ENCODE data around the gene HELLS. TPM values are rescaled to one million over a fixed set of nuclear protein-coding genes. Genes with fewer than 3 reads are reported as not detected.
A peak's percentile ranks its signal among the peaks of the same experiment; 100 is the strongest.
"Not testable (repeated sequence)": the region's sequence is repeated elsewhere in the genome, so short reads cannot be mapped to it uniquely, and the experiment has no call there.

The HELLS gene
- total RNA-seq = 247 and 274 TPM in 2 replicates

DNA sequence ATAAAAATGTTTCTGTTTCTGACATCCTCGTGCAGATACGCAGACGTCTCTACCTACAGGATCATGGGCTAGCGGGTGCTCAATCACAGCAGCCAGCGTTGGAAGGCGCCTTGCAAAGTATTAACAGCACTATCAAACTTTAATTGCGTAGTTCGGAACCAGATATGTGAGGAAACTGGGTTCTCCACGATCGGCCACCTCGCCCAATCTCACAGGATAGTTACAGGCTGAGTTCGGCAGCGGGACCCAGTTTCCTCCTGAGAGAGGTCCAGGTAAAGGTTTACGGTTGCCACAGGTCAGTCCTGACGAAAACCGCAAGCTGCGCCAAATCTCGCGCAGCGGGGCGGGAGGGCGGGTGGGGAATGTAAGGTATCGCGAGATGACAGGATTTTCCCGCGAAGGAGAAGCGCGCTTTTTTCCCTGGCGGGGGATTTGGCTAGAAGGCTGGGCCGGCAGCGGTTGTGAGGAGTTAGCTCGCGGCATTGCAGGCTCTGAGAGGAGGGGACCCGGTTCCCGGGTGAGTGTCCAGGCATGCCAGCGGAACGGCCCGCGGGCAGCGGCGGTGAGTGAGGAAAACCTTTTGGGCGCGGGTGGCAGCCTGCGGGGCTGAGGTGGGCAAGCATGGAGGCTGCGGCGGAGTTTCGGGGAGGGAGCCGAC is at the start of gene HELLS:
Gene HELLS (plus strand): TSS at position 398 of the 658 bp plus-strand sequence. CDS start 134 bp downstream, at position 532.
- Mint-ChIP-seq H3K4me1 (peaks cover 24% of the 10 kb centered on the region), H3K9me3 (no peaks in the 10 kb centered on the region), H3K36me3 (ENCODE audit: low read depth) (peaks cover 23% of the 10 kb centered on the region), H3K27me3 (peaks cover 18% of the 10 kb centered on the region), H3K27ac (peak within 1 kb of the TSS; percentile 97), H3K4me3 (peak within 1 kb of the TSS; percentile 98)
- DNase-seq = peak; percentile 93
- intact Hi-C loops (cut with micrococcal nuclease) = loop anchor here (1.0 to 10.0 kb wide), 6 partner anchors 47 to 841 kb away; partner anchors contain the start of genes FRA10AC1, NOC3L and SLC35G1

DNA sequence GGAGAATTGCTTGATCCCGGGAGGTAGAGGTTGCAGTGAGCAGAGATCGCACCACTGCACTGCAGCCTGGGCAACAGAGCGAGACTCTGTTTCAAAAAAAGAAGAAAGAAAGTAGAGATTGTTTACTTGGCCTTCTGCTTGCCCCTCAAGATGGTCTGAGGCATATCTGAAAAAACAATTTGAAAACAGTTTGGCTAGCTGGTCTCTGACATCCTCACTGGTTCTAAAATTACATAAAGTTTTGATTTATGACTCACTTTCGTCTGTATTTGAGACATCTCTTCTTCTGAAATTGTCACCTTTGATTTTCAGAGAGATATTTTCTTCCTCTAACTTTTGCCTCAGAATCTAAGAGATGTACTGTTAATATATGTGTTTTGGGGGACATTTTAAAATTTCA is 49.6 kb upstream of the HELLS start:
- Mint-ChIP-seq H3K27me3 (peaks cover 4% of the 10 kb centered on the region), H3K27ac (no peak overlapping the region), H3K36me3 (ENCODE audit: low read depth) (no peaks in the 10 kb centered on the region), H3K4me3 (no peak overlapping the region), H3K4me1 (no peaks in the 10 kb centered on the region), H3K9me3 (no peaks in the 10 kb centered on the region)
- DNase-seq = no peak
- intact Hi-C loops (cut with micrococcal nuclease) = no loop called here

DNA sequence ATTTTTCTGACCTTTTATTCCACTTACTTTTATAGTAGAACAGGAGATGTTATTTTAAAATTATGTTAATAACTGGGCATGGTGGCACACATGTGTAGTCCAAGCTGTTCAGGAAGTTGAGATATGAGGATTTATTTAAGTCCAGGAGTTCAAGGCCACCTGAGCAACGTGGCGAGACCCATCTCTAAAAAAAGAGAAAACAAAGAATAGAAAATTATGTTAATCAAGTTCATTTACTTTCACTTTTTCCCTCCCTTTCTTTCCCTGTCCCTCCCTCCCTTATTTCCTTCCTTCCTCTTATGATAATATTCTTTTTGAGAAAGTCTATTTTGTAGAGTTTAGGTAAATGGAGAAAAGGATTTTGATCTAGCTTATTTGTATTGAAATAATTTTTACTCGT is 48.9 kb upstream of the HELLS start:
- H3K9me3 Mint-ChIP-seq = no peaks in the 10 kb centered on the region
- H3K4me1 Mint-ChIP-seq = no peaks in the 10 kb centered on the region
- no peak overlapping the region for H3K27ac Mint-ChIP-seq
- H3K36me3 Mint-ChIP-seq (ENCODE audit: low read depth) = no peaks in the 10 kb centered on the region
- no peak for DNase-seq
- intact Hi-C loops (cut with micrococcal nuclease) = no loop called here
- peaks cover 3% of the 10 kb centered on the region for H3K27me3 Mint-ChIP-seq
- no peak overlapping the region for H3K4me3 Mint-ChIP-seq

DNA sequence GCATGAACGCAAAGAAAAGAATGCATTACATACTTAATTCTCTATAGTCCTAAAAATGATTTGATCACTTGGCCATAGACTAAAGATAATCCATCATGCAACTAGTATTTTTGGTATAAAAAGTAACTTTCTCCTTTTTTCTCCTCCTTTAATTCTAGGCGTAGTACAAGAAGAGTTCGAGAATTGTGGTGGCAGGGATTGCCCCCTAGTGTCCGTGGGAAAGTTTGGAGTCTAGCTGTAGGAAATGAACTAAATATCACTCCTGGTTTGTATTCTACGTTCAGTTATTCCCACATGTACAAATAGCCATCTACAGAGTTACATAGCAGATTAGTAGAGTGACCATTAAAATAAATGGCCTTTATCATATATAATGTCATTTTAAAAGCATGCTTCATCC is 45.5 kb upstream of the HELLS start:
- no peak overlapping the region for H3K4me3 Mint-ChIP-seq
- no peaks in the 10 kb centered on the region for H3K9me3 Mint-ChIP-seq
- H3K4me1 Mint-ChIP-seq = no peaks in the 10 kb centered on the region
- H3K27ac Mint-ChIP-seq = no peak overlapping the region
- no peaks in the 10 kb centered on the region for H3K36me3 Mint-ChIP-seq (ENCODE audit: low read depth)
- H3K27me3 Mint-ChIP-seq = no peaks in the 10 kb centered on the region
- intact Hi-C loops (cut with micrococcal nuclease) = no loop called here
- DNase-seq = no peak

DNA sequence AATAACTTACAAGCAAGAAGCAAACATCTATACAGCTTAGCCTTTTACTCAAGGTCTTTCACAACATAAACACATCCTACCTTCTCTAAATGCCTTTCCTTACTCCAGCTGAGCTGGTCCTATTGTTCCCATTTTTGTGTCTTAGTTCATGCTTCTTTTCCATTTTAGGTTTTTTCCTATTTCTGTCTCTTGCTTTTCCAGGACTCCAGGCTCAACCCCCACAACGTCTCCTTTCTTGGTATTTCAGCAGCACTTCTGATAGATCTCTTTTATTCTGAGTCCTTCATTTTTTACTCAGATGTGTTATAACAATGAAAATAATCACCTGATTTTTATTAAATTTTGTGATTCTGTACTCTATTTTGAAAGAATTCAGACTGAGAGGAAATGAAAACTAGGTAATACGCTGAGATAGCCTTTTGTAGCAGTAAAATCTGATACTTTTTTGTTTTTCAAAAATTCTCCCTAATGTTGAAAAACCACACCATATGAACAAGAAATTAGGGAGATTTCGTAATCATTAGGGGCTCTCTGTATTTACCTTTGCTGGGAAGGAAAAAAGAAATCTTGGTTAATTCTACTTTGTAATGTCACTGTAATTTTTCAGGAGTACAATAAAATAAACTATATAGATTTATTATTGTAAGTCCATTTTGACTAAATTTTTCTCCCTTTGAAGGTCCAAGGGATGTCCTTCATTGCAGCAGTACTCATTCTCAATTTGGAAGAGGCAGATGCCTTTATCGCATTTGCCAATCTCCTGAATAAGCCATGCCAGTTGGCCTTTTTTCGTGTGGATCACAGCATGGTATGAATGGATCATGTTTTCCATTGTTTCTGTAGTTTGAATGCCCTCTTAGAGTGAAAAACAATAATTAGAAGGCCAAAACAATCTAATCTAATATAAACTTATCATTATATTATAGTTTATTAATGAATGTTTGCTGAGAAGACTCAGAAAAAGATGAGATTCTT is 24.0 kb upstream of the HELLS start:
- H3K27ac Mint-ChIP-seq = no peak overlapping the region
- intact Hi-C loops (cut with micrococcal nuclease) = no loop called here

DNA sequence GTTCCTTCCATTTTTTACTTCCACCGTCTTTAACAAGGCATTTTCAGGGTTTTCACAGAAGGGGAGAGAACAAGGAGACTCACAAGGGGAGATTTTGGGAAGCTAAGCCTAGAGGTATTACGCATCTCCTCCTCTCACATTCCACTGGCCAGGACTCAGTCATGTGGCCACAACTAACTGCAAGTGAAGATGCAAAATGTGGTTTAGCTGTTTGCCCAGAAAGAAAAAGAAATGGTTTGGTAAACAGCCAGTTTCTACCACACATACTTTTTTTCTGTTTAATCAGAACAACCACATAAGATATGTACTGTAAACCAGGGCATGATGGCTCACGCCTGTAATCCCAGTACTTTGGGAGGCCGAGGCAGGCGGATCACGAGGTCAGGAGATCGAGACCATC is 21.4 kb upstream of the HELLS start:
- Mint-ChIP-seq H3K36me3 (ENCODE audit: low read depth) (no peaks in the 10 kb centered on the region), H3K4me1 (no peaks in the 10 kb centered on the region), H3K27me3 (peaks cover 10% of the 10 kb centered on the region), H3K4me3 (no peak overlapping the region), H3K9me3 (no peaks in the 10 kb centered on the region), H3K27ac (no peak overlapping the region)
- intact Hi-C loops (cut with micrococcal nuclease) = no loop called here
- DNase-seq = no peak

More for the DNA sequence above, 24.0 kb upstream of the HELLS start:
- no peaks in the 10 kb centered on the region for H3K4me1 Mint-ChIP-seq
- peaks cover 2% of the 10 kb centered on the region for H3K27me3 Mint-ChIP-seq
- H3K4me3 Mint-ChIP-seq = no peak overlapping the region
- DNase-seq = no peak
- no peaks in the 10 kb centered on the region for H3K36me3 Mint-ChIP-seq (ENCODE audit: low read depth)
- H3K9me3 Mint-ChIP-seq = no peaks in the 10 kb centered on the region

DNA sequence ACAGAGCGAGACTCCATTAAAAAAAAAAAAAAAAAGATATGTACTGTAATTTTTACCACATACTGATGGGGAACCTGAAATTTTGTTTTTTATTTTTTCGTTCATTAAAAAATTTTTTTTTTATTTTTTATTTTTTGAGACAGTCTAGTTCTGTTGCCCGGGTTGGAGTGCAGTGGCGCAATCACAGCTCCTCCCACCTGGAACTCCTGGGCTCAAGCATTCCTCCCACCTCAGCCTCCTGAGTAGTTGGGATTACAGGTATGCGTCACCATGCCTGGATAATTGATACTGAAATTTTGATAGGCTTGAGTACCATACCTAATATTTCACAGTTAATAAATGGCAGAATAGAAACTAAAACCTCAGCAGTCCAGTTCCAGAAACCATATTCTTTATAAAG is 20.9 kb upstream of the HELLS start:
- H3K9me3 Mint-ChIP-seq = no peaks in the 10 kb centered on the region
- H3K27me3 Mint-ChIP-seq = peaks cover 10% of the 10 kb centered on the region
- no peaks in the 10 kb centered on the region for H3K4me1 Mint-ChIP-seq
- no peak overlapping the region for H3K4me3 Mint-ChIP-seq
- no peaks in the 10 kb centered on the region for H3K36me3 Mint-ChIP-seq (ENCODE audit: low read depth)
- no peak for DNase-seq
- H3K27ac Mint-ChIP-seq = no peak overlapping the region
- intact Hi-C loops (cut with micrococcal nuclease) = no loop called here

DNA sequence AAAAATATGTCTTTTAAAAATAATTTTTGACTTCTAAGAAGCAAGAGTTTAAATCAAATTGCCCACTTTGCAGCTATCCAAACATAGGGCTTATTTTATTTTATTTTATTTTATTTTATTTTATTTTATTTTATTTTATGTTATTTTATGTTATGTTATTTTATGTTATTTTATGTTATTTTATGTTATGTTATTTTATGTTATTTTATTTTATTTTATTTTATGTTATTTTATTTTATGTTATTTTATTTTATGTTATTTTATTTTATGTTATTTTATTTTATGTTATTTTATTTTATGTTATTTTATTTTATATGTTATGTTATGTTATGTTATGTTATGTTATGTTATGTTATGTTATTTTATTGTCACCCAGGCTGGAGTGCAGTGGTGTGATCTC is 14.0 kb upstream of the HELLS start:
- H3K9me3 Mint-ChIP-seq; H3K27ac Mint-ChIP-seq; H3K4me1 Mint-ChIP-seq; H3K36me3 Mint-ChIP-seq (ENCODE audit: low read depth); H3K4me3 Mint-ChIP-seq; DNase-seq; intact Hi-C loops (cut with micrococcal nuclease): not testable (repeated sequence)
- H3K27me3 Mint-ChIP-seq = peaks cover 30% of the 10 kb centered on the region

DNA sequence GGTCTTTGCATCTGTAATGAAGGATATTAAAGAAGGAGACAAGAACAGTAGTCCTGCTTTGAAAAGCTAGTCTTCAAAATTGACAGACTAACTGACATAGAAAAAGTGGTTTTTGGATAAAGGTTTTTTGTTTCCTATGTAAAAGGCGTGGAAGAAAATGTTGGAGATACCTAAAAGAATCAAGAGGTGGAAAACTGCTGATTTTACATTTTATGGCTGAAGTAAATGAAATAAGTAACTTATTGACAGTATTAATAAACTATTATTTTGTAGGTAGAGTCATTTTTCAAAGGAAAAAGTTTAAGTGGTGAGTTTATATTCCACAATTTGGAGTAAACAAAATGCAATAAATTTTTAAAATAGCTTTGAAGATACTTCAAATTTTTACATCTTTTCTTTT is 12.6 kb upstream of the HELLS start:
- intact Hi-C loops (cut with micrococcal nuclease) = no loop called here
- peaks cover 28% of the 10 kb centered on the region for H3K27me3 Mint-ChIP-seq
- H3K36me3 Mint-ChIP-seq (ENCODE audit: low read depth) = no peaks in the 10 kb centered on the region
- no peaks in the 10 kb centered on the region for H3K9me3 Mint-ChIP-seq
- no peak for DNase-seq
- H3K27ac Mint-ChIP-seq = no peak overlapping the region
- H3K4me3 Mint-ChIP-seq = no peak overlapping the region
- H3K4me1 Mint-ChIP-seq = no peaks in the 10 kb centered on the region

DNA sequence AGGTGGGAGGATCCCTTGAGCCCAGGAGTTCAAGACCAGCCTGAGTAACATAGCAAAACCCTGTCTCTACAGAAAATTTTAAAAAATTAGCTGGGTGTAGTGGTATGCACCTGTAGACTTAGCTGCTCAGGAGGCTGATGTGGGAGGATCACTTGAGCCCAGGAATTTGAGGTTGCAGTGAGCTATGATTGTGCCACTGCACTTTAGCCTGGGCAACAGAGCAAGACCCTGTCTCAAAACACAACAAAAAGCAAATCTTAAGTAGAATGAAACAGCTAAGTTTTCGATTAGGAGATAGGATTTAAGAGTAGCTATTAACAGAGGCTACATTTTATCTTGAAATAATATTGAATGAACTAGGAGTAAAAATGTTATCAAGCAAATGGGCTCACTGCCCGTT is 3.3 kb upstream of the HELLS start:
- intact Hi-C loops (cut with micrococcal nuclease) = loop anchor here (10.0 kb wide), 2 partner anchors 647 to 837 kb away; partner anchors contain the start of genes FRA10AC1 and SLC35G1

DNA sequence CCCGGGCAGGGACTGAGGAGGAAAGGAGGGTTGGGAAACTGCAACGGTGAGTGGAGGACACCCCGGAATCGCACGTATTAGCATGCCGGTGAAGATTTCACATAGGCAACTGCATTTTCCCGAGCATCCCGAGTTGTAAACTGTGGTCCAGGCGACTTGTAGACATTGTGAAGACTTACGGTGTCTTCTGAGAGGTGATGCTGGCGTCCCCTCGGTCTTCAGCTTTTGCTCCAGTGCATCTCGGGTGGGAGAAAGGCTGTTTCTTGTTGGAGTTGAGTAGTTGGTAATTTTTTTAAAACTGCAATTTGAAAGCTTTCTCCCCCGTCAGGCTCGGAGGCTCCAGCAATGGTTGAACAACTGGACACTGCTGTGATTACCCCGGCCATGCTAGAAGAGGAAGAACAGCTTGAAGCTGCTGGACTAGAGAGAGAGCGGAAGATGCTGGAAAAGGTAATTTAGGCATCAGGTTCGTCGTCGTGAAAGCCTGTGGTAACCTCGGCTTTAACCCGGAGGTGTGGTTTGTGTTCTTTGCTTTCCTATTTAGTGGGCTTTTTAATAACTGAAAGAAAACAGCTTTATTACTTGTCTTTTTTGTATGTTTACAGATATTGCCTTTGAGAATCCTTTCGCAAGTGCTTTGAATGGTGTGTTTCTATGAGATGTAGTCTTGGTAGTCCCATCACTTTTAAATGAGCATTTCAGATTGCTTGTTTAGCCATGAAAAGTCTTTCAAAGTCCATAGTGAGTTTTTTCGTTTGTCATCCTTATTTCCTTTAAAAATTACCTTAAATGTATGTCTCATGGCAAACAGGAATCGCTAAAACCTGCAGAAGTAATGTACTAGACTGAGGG is 687 bp downstream of the HELLS start:
- Mint-ChIP-seq H3K4me3 (peak overlapping the region; percentile 98), H3K36me3 (ENCODE audit: low read depth) (peaks cover 24% of the 10 kb centered on the region), H3K4me1 (peaks cover 24% of the 10 kb centered on the region), H3K9me3 (no peaks in the 10 kb centered on the region), H3K27ac (peak overlapping the region; percentile 97), H3K27me3 (peaks cover 13% of the 10 kb centered on the region)
- no peak for DNase-seq
- intact Hi-C loops (cut with micrococcal nuclease) = loop anchor here (1.0 to 10.0 kb wide), 5 partner anchors 46 to 841 kb away; partner anchors contain the start of genes FRA10AC1 and SLC35G1

More for the DNA sequence above, 3.3 kb upstream of the HELLS start:
- H3K27me3 Mint-ChIP-seq = peaks cover 36% of the 10 kb centered on the region
- not testable (repeated sequence) for H3K27ac Mint-ChIP-seq, H3K4me3 Mint-ChIP-seq, H3K9me3 Mint-ChIP-seq
- peaks cover 13% of the 10 kb centered on the region for H3K36me3 Mint-ChIP-seq (ENCODE audit: low read depth)
- peaks cover 16% of the 10 kb centered on the region for H3K4me1 Mint-ChIP-seq
- peak; percentile 27 for DNase-seq

DNA sequence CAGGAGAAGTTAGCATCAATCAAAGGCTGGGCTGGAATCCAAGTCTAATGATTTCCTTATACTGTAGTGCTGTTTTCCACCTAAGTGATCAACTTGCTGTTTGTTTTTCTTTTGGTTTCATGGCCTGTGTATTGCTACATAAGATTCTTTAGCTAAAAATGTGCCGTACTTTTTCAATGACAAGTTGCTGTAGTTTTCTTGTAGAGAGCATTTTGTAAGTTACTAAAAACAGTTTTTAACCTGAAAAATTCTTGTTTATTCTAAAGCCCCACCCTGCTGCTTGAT is 1.3 kb downstream of the HELLS start:
- peak overlapping the region; percentile 97 for H3K27ac Mint-ChIP-seq
- no peaks in the 10 kb centered on the region for H3K9me3 Mint-ChIP-seq
- peak overlapping the region; percentile 98 for H3K4me3 Mint-ChIP-seq
- DNase-seq = peak; percentile 52
- peaks cover 24% of the 10 kb centered on the region for H3K4me1 Mint-ChIP-seq
- peaks cover 9% of the 10 kb centered on the region for H3K27me3 Mint-ChIP-seq
- H3K36me3 Mint-ChIP-seq (ENCODE audit: low read depth) = peaks cover 24% of the 10 kb centered on the region
- intact Hi-C loops (cut with micrococcal nuclease) = loop anchor here (1.0 to 10.0 kb wide), 5 partner anchors 45 to 842 kb away; partner anchors contain the start of genes FRA10AC1 and SLC35G1

DNA sequence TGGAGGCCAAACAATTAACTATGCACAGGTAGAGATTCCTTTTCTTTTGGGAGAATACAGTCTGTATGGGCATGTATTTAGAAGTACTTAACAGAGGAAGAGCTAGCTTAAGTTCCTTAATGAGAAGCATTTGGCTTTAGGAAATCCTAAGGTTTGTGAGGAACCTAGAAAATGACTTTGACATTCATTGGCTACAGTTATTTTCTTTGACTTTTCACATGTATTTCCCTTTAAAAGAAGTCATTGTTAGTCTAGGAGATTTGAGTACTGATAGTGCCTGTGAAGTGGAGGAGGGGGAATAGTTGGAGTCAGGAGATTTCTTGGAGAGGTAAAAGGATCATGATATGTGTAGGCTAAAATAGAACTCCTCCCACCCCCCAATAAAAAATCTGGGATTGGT is 3.6 kb downstream of the HELLS start:
- no peak overlapping the region for H3K27ac Mint-ChIP-seq
- no peak overlapping the region for H3K4me3 Mint-ChIP-seq
- intact Hi-C loops (cut with micrococcal nuclease) = loop anchor here (5.0 to 10.0 kb wide), 4 partner anchors 43 to 844 kb away; partner anchors contain the start of genes FRA10AC1 and SLC35G1
- DNase-seq = peak; percentile 9
- H3K4me1 Mint-ChIP-seq = peaks cover 27% of the 10 kb centered on the region
- H3K36me3 Mint-ChIP-seq (ENCODE audit: low read depth) = peaks cover 33% of the 10 kb centered on the region
- no peaks in the 10 kb centered on the region for H3K9me3 Mint-ChIP-seq
- H3K27me3 Mint-ChIP-seq = no peaks in the 10 kb centered on the region
